RWPE1 (cell line): ENCODE results near the gene LHFPL3.

Source experiments
- CTCF ChIA-PET: fragments of 350-600 bp; sonication (Branson Sonifier 250); formaldehyde crosslinking; extraction: SDS; loops from one replicate; lab custom pipeline; 2021; lab: Yijun Ruan, JAX
- POLR2A ChIA-PET: fragments of 400-600 bp; formaldehyde crosslinking; extraction: SDS; loops from one replicate; lab custom pipeline; 2020; ENCODE audit warnings: antibody characterized with exemption; ENCODE audit not compliant: low non-redundant PET; lab: Yijun Ruan, JAX
- DNase-seq: peaks from one replicate; pipeline ENCODE4 v3.0.0; 2012; ENCODE audit warnings: low spot score
- H3K27ac ChIP-seq: fragments of 450-650 bp; 2 replicates; pipeline ENCODE4 v1.5.1; 2017
- CTCF ChIP-seq: fragments of 450-650 bp; conservative IDR thresholded peaks from 2 replicates; pipeline ENCODE4 v1.5.1; 2017; ENCODE audit warnings: low read depth, mild to moderate bottlenecking

Gene LHFPL3

GRCh38 chr7:104823177-104823576 lies 494.8 kb downstream of the LHFPL3 start:
- POLR2A ChIA-PET, result no interaction called here
- DNase-seq, result no peak
- TF ChIP-seq CTCF, result no peak
- CTCF ChIA-PET, result interaction anchor here (0.6 to 1.1 kb wide), 2 partner anchors 31 to 35 kb away, joined by 3 to 5 read pairs; no protein-coding TSS in a partner anchor
- H3K27ac ChIP-seq, result no peak overlapping the region

- no peak for DNase-seq
- TF ChIP-seq CTCF, result no peak
- POLR2A ChIA-PET, result no interaction called here
- CTCF ChIA-PET, result no interaction called here
- no peak overlapping the region for H3K27ac ChIP-seq
Measured at GRCh38 chr7:104825099-104825498, 496.7 kb downstream of the LHFPL3 start.

DNA sequence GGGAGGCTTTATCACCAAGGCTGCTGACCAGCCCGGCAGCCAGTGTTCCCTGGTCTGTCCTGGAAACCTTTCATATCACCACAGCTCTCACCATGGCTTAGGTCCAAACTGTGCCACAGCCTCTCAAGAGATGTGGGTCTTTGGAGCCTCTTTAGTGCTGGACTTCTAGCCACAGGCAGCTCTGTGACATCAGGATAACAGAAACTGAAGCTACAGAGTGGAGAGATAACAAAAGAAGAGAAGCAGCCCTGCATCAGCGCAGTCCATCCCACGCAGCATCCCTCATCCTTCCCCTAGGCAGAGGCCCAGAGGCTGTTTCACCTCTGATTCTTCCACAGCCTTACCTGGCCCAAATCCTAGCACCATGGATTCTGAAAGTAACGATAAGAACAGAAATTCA lies 497.7 kb downstream of the LHFPL3 start:
- POLR2A ChIA-PET, result no interaction called here
- no peak overlapping the region for H3K27ac ChIP-seq
- CTCF ChIA-PET, result no interaction called here
- no peak for DNase-seq
- no peak for TF ChIP-seq CTCF

GRCh38 chr7:104836976-104837375 lies 508.6 kb downstream of the LHFPL3 start:
- ChIA-PET CTCF (interaction anchor here (0.6 kb wide), 1 partner anchor 155 kb away, joined by 4 read pairs; no protein-coding TSS in a partner anchor), POLR2A (no interaction called here)
- TF ChIP-seq CTCF, result no peak
- no peak overlapping the region for H3K27ac ChIP-seq
- no peak for DNase-seq

DNA sequence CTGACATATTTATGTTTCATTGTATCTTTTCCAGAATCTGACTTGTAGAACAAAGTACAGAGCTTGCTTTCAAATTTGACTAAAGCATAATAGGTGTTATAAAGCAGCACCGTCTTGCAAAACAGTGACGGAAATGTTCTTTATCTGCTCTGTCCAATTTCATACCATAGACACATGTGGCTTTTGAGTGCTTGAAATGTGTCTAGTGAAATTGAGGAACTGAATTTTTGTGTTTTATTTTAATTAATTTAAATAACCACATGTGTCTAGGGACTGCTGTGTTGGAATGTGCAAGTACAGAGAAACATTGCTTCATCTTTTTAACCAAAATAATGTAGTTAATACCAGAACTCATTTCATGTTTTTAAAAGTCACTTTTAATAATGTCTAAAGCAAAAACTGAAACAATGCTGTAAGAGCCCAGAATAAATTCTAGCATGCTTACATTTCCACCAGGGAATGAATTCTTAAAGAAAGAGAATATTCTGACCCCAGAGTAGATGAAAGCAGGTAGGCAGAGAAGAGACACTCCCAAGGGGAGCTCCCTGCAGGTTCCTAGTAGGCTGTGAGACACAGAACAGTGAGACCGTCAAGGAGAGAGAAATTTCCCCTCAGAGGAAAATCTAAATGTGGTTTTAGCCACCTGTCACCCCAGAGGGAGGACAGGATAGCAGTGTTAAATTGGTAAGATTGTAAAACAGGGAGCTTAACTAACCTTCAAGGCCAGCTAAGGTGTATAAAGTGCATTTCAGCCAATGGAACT lies 510.3 kb downstream of the LHFPL3 start:
- no peak for DNase-seq
- H3K27ac ChIP-seq, result no peak overlapping the region
- POLR2A ChIA-PET, result no interaction called here
- CTCF ChIA-PET, result interaction anchor here (0.7 kb wide), 1 partner anchor 116 kb away, joined by 6 read pairs; no protein-coding TSS in a partner anchor
- no peak for TF ChIP-seq CTCF

DNA sequence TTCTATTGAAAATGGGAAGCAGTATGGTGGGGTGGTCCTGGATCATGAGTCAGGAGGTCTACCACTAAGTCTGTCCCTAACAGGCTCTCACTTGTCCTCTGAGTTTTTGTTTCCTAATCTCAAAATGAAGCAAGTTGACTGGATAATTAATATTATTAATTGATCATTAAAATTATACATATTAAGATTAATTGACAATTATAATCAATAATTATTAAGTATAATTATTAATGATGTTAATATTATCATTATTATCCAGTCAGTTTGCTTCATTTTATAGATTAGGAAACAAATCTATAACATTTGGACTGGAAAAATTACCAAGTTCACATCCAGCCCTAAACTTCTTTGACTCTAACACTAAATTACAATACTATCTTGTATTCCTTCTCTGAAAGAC lies 511.4 kb downstream of the LHFPL3 start:
- ChIA-PET POLR2A (no interaction called here), CTCF (no interaction called here)
- no peak for TF ChIP-seq CTCF
- DNase-seq, result no peak
- H3K27ac ChIP-seq, result no peak overlapping the region
